ENCODE data around the gene PHOX2A. TPM values are rescaled to one million over a fixed set of nuclear protein-coding genes. Genes with fewer than 3 reads are reported as not detected.

Gene PHOX2A
- total RNA-seq, 1 experiment from 2014 or later, result 1.6 TPM

DNA sequence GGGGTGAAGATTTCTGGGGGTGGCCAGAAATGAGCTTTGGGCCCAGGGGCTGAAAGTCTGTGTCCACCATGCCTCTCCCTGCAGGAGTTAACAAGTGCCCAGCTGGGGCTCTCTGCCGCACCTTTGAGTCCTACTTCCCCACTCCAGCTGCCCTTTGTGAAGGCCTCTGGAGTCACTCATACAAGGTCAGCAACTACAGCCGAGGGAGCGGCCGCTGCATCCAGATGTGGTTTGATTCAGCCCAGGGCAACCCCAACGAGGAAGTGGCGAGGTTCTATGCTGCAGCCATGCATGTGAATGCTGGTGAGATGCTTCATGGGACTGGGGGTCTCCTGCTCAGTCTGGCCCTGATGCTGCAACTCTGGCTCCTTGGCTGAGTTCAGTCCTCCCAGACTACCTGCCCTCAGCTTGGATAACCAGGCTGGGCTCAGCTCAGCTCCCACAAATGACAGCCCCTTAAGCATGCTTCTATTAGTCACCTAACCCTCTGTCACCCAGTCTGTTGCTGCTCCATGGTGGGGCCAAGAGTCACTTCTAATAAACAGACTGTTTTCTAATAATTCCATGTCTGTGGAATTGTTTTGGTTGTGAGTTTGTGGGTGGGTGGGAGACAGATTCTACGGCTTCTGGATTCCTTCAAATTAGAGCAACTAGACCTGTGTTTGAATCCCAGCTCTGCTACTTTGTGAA is 22.4 kb downstream of the PHOX2A start:
- CTCF ChIA-PET, result interaction anchor here (0.9 to 8.6 kb wide), 5 partner anchors 14 to 421 kb away, joined by 3 to 123 read pairs (median 4); no protein-coding TSS in a partner anchor
- POLR2A ChIA-PET, result no interaction called here
- peaks cover 31% of the 10 kb centered on the region for H3K4me1 Mint-ChIP-seq
- H3K9me3 Mint-ChIP-seq, result no peaks in the 10 kb centered on the region
- H3K27ac Mint-ChIP-seq, result no peak overlapping the region
- TF ChIP-seq, protein P1, sequence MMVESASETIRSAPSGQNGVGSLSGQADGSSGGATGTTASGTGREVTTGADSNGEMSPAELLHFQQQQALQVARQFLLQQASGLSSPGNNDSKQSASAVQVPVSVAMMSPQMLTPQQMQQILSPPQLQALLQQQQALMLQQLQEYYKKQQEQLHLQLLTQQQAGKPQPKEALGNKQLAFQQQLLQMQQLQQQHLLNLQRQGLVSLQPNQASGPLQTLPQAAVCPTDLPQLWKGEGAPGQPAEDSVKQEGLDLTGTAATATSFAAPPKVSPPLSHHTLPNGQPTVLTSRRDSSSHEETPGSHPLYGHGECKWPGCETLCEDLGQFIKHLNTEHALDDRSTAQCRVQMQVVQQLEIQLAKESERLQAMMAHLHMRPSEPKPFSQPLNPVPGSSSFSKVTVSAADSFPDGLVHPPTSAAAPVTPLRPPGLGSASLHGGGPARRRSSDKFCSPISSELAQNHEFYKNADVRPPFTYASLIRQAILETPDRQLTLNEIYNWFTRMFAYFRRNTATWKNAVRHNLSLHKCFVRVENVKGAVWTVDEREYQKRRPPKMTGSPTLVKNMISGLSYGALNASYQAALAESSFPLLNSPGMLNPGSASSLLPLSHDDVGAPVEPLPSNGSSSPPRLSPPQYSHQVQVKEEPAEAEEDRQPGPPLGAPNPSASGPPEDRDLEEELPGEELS (CRISPR knock-in tag; IDR thresholded peaks at IDR 0.05), result no peak
- TF ChIP-seq EMX1 (CRISPR knock-in tag; IDR thresholded peaks at IDR 0.05) (no peak), NFATC4 (CRISPR knock-in tag; IDR thresholded peaks at IDR 0.05) (no peak), FOXK1 (CRISPR knock-in tag; IDR thresholded peaks at IDR 0.05) (no peak)
- peaks cover 16% of the 10 kb centered on the region; the same call in 1 of the 2 replicates for H3K27me3 Mint-ChIP-seq (ENCODE audit: low read depth)
- H3K36me3 Mint-ChIP-seq, result no peaks in the 10 kb centered on the region
- H3K4me3 Mint-ChIP-seq, result no peak overlapping the region
- DNase-seq (ENCODE audit: low spot score) (no peak), ATAC-seq (no peak)

DNA sequence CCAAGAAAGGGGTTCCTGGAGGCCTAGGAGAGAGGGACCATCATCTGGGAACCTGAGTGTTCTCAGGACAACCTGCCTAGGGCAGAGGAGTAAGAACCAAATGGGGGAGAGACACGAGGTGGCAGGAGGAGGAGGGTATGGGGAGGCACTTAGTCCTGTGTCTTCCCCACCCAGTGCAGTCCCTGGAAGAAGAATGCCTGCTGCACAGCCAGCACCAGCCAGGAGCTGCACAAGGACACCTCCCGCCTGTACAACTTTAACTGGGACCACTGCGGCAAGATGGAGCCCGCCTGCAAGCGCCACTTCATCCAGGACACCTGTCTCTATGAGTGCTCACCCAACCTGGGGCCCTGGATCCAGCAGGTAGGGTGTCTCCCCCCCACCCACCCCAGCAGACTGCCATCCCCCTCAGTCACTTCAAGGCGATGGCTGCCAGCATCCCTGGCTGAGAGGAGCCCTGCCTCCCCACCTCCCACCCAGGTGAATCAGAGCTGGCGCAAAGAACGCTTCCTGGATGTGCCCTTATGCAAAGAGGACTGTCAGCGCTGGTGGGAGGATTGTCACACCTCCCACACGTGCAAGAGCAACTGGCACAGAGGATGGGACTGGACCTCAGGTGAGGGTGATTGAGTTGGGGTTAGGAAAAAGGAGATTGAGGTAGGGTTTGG is 23.1 kb downstream of the PHOX2A start:
- H3K9me3 Mint-ChIP-seq, result no peaks in the 10 kb centered on the region
- no peak overlapping the region for H3K4me3 Mint-ChIP-seq
- ATAC-seq (no peak), DNase-seq (ENCODE audit: low spot score) (no peak)
- no peak overlapping the region for H3K27ac Mint-ChIP-seq
- no peaks in the 10 kb centered on the region for H3K36me3 Mint-ChIP-seq
- peaks cover 24% of the 10 kb centered on the region for H3K4me1 Mint-ChIP-seq
- CTCF ChIA-PET, result interaction anchor here (1.0 to 8.6 kb wide), 2 partner anchors 17 to 420 kb away, joined by 3 to 123 read pairs; no protein-coding TSS in a partner anchor
- POLR2A ChIA-PET, result no interaction called here
- H3K27me3 Mint-ChIP-seq (ENCODE audit: low read depth), result peaks cover 23% of the 10 kb centered on the region; the same call in 1 of the 2 replicates
- no peak for TF ChIP-seq ATF1 (CRISPR knock-in tag; IDR thresholded peaks at IDR 0.05)
- TF ChIP-seq ZNF232 (CRISPR knock-in tag; IDR thresholded peaks at IDR 0.05), result no peak
- no peak for TF ChIP-seq STAT6 (CRISPR knock-in tag; conservative IDR thresholded peaks at IDR 0.05; ENCODE audit: low read depth)
- no peak for TF ChIP-seq PREB (CRISPR knock-in tag; IDR thresholded peaks at IDR 0.05; ENCODE audit: borderline replicate concordance)
- TF ChIP-seq ZNF396 (CRISPR knock-in tag; IDR thresholded peaks at IDR 0.05; ENCODE audit: borderline replicate concordance), result no peak
- TF ChIP-seq GABPB1 (CRISPR knock-in tag; IDR thresholded peaks at IDR 0.05), result no peak
- no peak for TF ChIP-seq ZBTB21 (CRISPR knock-in tag; IDR thresholded peaks at IDR 0.05; ENCODE audit: borderline replicate concordance)
- TF ChIP-seq TEAD1 (CRISPR knock-in tag; IDR thresholded peaks at IDR 0.05), result no peak
- TF ChIP-seq ZMAT4 (CRISPR knock-in tag; IDR thresholded peaks at IDR 0.05), result no peak
- TF ChIP-seq, protein P2, sequence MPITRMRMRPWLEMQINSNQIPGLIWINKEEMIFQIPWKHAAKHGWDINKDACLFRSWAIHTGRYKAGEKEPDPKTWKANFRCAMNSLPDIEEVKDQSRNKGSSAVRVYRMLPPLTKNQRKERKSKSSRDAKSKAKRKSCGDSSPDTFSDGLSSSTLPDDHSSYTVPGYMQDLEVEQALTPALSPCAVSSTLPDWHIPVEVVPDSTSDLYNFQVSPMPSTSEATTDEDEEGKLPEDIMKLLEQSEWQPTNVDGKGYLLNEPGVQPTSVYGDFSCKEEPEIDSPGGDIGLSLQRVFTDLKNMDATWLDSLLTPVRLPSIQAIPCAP (CRISPR knock-in tag; IDR thresholded peaks at IDR 0.05), result no peak
- TF ChIP-seq, protein P3, sequence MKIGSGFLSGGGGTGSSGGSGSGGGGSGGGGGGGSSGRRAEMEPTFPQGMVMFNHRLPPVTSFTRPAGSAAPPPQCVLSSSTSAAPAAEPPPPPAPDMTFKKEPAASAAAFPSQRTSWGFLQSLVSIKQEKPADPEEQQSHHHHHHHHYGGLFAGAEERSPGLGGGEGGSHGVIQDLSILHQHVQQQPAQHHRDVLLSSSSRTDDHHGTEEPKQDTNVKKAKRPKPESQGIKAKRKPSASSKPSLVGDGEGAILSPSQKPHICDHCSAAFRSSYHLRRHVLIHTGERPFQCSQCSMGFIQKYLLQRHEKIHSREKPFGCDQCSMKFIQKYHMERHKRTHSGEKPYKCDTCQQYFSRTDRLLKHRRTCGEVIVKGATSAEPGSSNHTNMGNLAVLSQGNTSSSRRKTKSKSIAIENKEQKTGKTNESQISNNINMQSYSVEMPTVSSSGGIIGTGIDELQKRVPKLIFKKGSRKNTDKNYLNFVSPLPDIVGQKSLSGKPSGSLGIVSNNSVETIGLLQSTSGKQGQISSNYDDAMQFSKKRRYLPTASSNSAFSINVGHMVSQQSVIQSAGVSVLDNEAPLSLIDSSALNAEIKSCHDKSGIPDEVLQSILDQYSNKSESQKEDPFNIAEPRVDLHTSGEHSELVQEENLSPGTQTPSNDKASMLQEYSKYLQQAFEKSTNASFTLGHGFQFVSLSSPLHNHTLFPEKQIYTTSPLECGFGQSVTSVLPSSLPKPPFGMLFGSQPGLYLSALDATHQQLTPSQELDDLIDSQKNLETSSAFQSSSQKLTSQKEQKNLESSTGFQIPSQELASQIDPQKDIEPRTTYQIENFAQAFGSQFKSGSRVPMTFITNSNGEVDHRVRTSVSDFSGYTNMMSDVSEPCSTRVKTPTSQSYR (CRISPR knock-in tag; IDR thresholded peaks at IDR 0.05), result no peak
- no peak for TF ChIP-seq TP53 (CRISPR knock-in tag; IDR thresholded peaks at IDR 0.05)
- TF ChIP-seq AFF4 (CRISPR knock-in tag; IDR thresholded peaks at IDR 0.05; ENCODE audit: borderline replicate concordance), result no peak
- TF ChIP-seq, protein P4, sequence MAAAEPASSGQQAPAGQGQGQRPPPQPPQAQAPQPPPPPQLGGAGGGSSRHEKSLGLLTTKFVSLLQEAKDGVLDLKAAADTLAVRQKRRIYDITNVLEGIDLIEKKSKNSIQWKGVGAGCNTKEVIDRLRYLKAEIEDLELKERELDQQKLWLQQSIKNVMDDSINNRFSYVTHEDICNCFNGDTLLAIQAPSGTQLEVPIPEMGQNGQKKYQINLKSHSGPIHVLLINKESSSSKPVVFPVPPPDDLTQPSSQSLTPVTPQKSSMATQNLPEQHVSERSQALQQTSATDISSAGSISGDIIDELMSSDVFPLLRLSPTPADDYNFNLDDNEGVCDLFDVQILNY (CRISPR knock-in tag; IDR thresholded peaks at IDR 0.05), result no peak

All from WTC11 (cell line).